ENCODE results near the gene DENND1A.

The DENND1A gene

DNA sequence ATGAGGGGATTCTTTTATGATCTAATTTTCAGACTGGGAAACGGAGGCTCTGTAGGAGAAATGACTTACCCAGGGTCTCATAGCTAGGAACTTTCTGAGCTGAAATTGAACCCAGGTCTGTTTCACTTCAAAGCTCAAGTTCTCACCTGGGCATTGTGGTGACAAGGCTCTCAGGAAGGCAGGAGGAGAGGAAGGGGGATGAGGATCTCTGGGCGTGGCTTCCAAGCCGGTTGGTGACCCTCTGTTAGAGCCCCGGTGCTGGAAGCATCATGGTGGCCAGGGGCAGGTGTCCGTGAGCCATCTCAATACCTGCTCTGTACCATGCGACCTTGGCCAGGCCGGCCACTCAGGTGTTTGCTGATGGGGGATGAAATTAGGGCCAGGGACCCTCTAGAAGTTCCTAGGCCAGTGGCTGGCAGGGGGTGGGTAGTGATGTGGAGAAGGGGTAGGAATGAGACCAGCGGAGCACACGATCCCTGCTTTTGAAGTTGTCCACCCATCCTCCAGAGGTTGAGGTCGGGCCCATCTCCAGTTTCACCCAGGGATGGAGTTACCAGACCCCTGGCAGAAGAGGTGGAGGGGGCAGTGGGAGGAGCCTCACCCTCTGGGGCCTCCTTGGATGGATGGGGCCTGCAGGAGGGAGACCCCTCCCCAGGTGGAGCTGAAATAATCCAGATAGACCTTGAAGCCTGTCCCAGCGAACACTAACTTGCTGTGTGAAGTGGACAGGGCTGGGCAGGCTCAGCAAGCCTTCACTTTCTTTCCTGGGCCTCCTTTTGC is 568.0 kb downstream of the DENND1A start:
- DNase-seq: no peak

GRCh38 chr9:123361086-123361730 is 568.7 kb downstream of the DENND1A start:
- no peak for DNase-seq

DNA sequence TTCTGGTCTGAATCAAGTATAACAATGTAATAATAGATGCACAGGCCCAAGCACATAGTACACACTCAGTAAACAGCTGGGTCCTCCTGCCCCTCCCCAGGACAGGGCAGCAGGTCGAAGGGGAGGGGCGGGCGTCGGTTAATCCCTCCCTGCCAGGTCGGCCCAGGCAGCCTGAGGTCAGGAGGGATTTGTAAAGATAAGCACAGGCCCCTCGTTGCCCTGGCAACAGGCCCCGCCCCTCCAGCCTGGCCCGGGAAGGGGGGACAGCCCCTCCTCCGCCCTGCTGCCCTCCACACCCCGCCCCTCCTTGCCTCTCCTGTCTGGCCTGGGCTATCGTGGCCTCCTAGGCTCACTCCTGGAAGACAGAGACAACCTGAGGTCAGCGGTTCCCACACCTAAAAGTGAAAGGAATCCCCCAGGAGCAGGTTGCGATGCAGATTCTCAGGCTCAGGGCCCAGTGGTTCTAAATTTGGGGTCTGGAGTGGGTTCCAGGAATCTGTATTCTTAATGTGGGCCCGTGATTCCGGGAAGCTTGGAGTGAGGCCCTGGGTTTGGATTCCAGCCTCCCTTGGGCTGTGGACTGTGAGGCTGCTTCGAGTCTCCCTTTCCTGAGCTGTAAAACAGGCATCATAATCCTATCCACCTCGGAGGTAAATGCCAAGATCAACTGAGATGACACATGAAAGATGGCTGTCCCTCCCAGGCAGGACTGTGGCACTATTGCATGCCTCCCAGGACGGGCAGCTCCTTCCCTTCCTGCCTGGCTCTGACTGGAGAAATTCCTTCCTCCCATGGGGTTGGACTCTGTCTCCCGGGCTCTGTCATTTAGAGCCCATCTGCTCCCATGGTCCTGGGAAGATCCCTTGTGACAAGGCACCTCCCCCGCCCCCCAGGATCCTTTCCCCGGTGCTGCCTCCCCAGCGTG is 569.5 kb downstream of the DENND1A start:
- peak; percentile 49 for DNase-seq

DNA sequence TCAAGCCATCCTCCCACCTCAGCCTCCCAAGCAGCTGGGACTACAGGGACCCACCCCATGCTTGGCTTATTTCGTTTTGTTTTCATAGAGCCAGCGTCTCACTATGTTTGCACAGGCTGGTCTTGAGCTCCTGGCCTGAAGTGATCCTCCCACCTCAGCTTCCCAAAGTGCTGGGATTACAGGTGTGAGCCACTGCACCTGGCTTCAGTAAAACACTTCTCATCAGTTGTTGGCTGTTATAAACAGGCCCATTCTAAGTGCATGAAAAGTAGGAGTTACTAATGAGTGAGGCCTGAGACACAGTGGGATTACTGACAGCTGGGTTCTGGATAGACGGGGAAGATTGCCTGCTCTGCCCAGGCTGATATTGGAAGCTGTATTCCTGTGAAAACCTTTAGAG is 570.4 kb downstream of the DENND1A start:
- no peak for DNase-seq

GRCh38 chr9:123359106-123359505 is 570.8 kb downstream of the DENND1A start:
- no peak for DNase-seq

- DNase-seq: no peak
Measured at GRCh38 chr9:123358181-123358905, 571.6 kb downstream of the DENND1A start.

DNA sequence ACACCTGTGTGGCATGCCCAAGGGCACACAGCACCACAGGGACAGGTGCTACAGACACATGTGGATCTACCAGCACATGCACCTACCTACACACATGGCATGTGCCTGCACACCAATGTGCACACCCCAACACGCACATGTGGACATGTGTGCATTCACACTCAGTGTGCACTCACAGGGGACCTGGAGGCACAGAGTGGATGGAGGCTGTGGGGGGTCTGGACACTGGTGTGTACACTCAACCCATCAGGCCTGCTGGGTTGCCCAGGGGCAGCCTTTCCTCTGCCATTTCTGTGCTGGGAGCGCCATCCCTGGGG is 572.2 kb downstream of the DENND1A start:
- DNase-seq: no peak

GRCh38 chr9:123356851-123357742 is 572.8 kb downstream of the DENND1A start:
- no peak for DNase-seq

DNA sequence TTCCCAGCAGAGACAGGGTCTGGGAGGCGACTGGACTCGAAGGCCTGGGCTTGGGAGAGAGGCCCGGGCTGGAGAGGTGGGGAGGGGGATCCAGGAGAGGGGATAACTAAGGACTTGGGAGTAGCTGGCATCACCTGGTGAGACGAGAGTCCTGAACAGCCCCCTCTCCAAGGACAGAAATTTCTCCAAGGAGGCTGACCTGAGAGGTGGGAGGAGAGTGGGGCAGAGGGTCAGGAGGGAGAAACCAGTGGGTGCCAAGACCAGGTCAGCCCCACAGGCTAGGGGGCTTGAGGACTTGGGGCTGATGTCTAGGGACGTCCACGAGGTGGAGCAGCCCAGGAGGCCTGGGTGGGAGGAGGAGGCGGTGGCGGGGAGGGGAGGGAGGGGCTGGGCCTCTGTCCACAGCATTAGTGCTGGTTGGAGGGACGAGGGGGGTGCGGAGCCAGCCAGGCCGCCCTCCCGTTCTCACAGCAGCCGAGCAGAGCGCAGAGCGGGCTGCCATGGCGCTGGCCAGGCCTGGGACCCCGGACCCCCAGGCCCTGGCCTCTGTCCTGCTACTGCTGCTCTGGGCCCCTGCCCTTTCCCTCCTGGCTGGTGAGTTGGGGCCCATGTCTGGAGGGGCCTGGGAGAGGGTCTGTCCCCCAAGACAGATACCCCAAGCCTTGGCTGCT is 574.0 kb downstream of the DENND1A start, which contains the start of gene CRB2:
TSS of gene CRB2 (plus strand) at position 437 of the 671 bp plus-strand sequence. CDS start at position 501, 64 bp downstream.
- no peak for DNase-seq

GRCh38 chr9:123354806-123355508 is 575.0 kb downstream of the DENND1A start:
- no peak for DNase-seq

GRCh38 chr9:123353984-123354591 is 575.8 kb downstream of the DENND1A start:
- DNase-seq: peak; percentile 75

DNA sequence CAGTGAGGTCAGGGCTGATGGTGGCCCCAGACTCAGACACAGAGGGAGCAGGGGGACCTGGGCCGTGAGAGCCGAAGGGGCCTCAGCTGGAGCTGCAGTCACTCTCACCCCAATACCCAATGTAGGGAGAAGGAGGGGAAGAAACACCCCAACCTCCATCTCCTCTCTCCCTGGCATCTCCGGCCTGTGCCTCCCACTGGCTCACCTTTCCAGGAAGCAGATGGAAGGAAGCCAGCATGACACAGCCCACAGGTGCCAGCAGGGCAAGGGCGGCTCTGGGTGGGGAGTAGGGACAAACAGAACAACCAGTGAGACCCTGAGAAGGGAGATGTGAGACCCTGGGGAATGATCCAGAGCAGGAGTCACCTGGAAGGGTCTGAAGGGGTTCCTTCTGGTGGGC is 576.9 kb downstream of the DENND1A start:
- no peak for DNase-seq

DNA sequence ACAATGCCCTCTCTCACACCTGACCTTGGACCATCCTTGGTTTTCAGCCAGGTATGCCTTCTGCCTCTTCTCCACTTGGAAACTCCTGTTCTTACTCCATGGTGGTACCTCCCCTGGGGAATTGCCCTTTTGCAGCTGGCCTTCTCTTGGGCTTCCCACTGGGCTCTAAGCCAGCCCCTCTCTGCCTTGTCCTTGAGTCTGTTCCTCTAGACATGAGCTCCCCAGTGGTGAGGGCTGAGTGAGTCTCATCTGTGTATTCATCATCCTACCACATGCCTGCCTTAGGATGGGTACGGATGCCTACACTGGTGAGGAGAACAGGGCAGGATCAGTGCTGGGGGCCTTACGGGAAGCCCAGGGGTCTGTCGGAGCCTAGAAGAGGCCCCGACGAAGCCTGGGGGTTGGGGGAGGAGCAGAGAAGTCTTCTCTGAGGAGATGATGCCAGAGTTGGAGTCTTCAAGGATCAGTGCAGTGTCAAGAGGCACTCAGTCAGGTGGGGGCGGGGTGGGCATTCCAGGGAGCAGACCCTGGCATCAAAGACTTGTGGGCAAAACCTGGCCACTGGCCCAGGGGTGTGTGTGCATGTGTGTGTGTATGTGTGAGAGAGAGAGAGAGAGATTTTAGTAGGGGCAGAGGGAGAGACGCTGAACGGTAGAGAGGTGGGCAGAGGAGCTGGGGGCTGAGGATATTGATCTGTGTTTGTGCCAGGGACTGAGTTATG is 579.2 kb downstream of the DENND1A start:
- no peak for DNase-seq

DNA sequence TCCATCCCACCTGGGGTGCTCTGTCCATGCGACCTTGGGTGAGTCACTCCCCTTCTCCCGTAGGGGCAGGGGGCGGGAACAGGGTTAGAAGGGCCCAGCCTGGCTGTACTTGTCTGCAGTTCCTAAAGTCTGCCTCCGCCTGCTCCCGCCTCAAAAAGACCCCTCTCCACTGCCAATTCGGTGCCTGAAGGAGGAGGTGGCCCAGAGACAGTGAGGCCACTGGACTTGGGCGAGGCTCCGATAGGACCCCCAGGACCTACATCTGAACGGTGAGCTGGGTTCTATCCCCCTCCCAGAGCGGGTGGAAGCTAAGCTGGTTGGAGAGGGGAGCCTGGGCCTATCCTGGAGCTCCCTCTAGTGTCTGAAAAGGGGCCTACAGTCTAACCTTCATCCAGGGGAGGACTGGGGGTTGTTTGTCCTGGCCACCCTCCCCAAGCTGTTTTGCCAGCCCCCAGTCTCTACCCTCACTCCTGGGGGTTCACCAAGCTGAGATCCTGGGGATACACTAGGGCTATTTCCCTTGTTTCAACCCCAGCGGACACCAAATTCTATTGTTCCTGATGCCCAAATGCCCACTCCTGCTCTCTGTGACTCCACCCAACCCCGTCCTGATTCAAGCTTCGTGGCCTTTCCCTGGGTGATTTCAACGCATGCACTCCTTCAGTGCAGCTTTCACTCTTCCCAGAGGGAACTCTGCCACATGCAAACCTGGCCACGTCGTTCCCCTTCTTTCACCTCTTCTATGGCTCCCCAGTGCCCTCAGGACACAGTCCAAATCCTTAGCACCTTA is 580.0 kb downstream of the DENND1A start:
- DNase-seq: peak; percentile 72

DNA sequence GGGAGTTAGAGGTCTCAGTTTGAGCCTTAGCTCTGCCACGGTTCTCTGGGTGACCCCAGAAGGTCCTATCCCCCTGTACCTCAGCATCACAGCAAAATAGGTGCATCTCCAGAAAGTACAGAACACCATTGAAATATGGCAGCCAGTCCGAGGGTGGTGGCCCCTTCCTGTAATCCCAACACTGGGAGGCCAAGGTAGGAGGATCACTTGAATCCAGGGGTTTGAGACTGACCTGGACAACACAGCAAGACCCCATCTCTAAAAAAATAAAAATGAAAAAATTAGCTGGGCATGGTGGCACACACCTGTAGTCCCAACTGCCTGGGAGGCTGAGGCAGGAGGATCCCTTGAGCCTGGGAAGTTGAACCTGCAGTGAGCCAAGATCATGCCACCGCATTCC is 580.9 kb downstream of the DENND1A start:
- no peak for DNase-seq

- DNase-seq: no peak
Measured at GRCh38 chr9:123348317-123348992, 581.5 kb downstream of the DENND1A start.

GRCh38 chr9:123347289-123348060 is 582.5 kb downstream of the DENND1A start:
- no peak for DNase-seq

Data from stimulated activated CD4-positive, alpha-beta T cell treated with anti-CD3 and anti-CD28 coated beads, Interleukin-15, amount 100 ng/mL, for 24 hours (primary cell).